ENCODE data around the gene PBX1. TPM values are rescaled to one million over a fixed set of nuclear protein-coding genes. Genes with fewer than 3 reads are reported as not detected.

The PBX1 gene
- total and polyA plus RNA-seq, 8 donors: 17.3 to 113 (median 91.9) TPM

GRCh38 chr1:164880199-164880598, 321.2 kb downstream of the PBX1 start:
- Histone ChIP-seq H3K27ac (no peak overlapping the region), H3K4me3 (no peak overlapping the region), H3K9me3 (no peaks in the 10 kb centered on the region), H3K4me1 (no peaks in the 10 kb centered on the region), H3K27me3 (no peaks in the 10 kb centered on the region), H3K36me3 (no peaks in the 10 kb centered on the region)
- FAIRE-seq (no peak), DNase-seq (no peak), ATAC-seq (no peak)
- WGBS, 2 donors: 65 to 73% methylated on average over 3 of the region's 3 CpGs
- intact Hi-C loops (cut with DNase I): no loop called here
- TF ChIP-seq, protein P1, sequence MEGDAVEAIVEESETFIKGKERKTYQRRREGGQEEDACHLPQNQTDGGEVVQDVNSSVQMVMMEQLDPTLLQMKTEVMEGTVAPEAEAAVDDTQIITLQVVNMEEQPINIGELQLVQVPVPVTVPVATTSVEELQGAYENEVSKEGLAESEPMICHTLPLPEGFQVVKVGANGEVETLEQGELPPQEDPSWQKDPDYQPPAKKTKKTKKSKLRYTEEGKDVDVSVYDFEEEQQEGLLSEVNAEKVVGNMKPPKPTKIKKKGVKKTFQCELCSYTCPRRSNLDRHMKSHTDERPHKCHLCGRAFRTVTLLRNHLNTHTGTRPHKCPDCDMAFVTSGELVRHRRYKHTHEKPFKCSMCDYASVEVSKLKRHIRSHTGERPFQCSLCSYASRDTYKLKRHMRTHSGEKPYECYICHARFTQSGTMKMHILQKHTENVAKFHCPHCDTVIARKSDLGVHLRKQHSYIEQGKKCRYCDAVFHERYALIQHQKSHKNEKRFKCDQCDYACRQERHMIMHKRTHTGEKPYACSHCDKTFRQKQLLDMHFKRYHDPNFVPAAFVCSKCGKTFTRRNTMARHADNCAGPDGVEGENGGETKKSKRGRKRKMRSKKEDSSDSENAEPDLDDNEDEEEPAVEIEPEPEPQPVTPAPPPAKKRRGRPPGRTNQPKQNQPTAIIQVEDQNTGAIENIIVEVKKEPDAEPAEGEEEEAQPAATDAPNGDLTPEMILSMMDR (IDR thresholded peaks at IDR 0.05): no peak

GRCh38 chr1:164880644-164881043, 321.7 kb downstream of the PBX1 start:
- ATAC-seq (no peak), FAIRE-seq (no peak), DNase-seq (no peak)
- H3K36me3 ChIP-seq: no peaks in the 10 kb centered on the region
- H3K27me3 ChIP-seq: no peaks in the 10 kb centered on the region
- H3K9me3 ChIP-seq: no peaks in the 10 kb centered on the region
- H3K4me1 ChIP-seq: no peaks in the 10 kb centered on the region
- no peak overlapping the region for H3K4me3 ChIP-seq
- H3K27ac ChIP-seq: no peak overlapping the region
- intact Hi-C loops (cut with DNase I): no loop called here
- TF ChIP-seq, protein P1 (IDR thresholded peaks at IDR 0.05): no peak
- 96% methylated on average over 2 of the region's 2 CpGs for WGBS, 2 donors

DNA sequence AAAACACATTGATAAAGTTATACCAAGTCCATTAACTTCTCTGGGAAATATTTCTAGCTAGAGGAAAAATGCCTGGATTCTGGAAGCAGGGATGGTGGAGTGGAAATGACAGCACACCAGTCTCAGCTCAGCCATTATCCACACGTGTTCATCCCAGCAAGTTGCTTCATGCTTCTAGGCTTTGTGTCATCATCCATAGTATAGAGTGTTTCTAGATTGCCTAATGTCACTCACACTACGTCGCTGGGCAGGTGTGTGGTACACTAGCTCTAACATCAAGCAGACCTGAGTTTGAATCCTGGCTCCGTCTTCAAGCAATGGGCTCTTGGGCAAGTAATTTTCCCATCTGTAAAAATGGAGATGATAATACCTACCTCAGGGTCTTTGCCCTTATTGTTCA, 326.3 kb downstream of the PBX1 start:
- WGBS, 2 donors: 75 to 93% methylated on average over 4 of the region's 4 CpGs
- Histone ChIP-seq H3K4me3 (no peak overlapping the region), H3K4me1 (no peaks in the 10 kb centered on the region), H3K27me3 (no peaks in the 10 kb centered on the region), H3K27ac (no peak overlapping the region), H3K9me3 (no peaks in the 10 kb centered on the region), H3K36me3 (no peaks in the 10 kb centered on the region)
- FAIRE-seq (no peak), ATAC-seq (no peak), DNase-seq (no peak)
- TF ChIP-seq, protein P1 (IDR thresholded peaks at IDR 0.05): no peak
- intact Hi-C loops (cut with DNase I): no loop called here

- H3K36me3 ChIP-seq: no peaks in the 10 kb centered on the region
- H3K27me3 ChIP-seq: no peaks in the 10 kb centered on the region
- TF ChIP-seq, protein P1 (IDR thresholded peaks at IDR 0.05): no peak
- intact Hi-C loops (cut with DNase I): no loop called here
- no peaks in the 10 kb centered on the region for H3K4me1 ChIP-seq
- WGBS, 2 donors: 92% methylated on average over 1 of the region's 1 CpG
- H3K27ac ChIP-seq: no peak overlapping the region
- no peak for FAIRE-seq
- H3K9me3 ChIP-seq: no peaks in the 10 kb centered on the region
- H3K4me3 ChIP-seq: no peak overlapping the region
- DNase-seq: no peak
- ATAC-seq: no peak
Observed at GRCh38 chr1:164886101-164886500, 327.1 kb downstream of the PBX1 start.

DNA sequence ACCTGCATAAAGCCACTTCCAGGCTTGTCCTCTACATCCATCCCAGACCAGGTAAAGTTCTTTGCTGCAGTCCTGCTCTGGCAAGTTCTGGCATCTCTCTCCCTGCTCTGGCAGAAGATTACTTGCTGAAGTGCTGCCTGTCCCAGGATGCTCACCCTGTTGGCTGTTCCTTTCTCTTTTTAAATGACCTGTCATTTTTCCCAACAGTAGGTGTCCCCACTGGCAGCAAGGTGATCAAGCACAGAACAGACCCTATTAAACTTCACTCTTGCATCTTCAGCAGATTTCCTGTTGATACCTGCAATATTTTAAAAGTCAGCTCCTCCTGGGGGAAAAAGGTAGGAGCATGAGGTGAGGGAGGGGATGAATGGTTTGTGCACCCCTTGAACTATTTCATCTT, 332.6 kb downstream of the PBX1 start:
- no peak for FAIRE-seq
- Histone ChIP-seq H3K27ac (no peak overlapping the region), H3K4me3 (no peak overlapping the region), H3K36me3 (no peaks in the 10 kb centered on the region), H3K4me1 (no peaks in the 10 kb centered on the region), H3K27me3 (no peaks in the 10 kb centered on the region), H3K9me3 (no peaks in the 10 kb centered on the region)
- TF ChIP-seq, protein P1 (IDR thresholded peaks at IDR 0.05): no peak
- DNase-seq: no peak
- ATAC-seq: no peak
- intact Hi-C loops (cut with DNase I): no loop called here
